Mesenchymal stem cell (in vitro differentiated cells and primary cell): ENCODE results near the gene TSPAN9.

Experiments used
- DNase-seq: peaks from one replicate; pipeline ENCODE4 v3.0.0-alpha.2; 2013
- H2AFZ ChIP-seq: one replicate; pipeline ENCODE4 v1.6.1; 2013; ENCODE audit warnings: low read depth, mild to moderate bottlenecking, control low read depth, inconsistent platforms, low read length, moderate library complexity
- H2AK5ac ChIP-seq: 2 replicates; pipeline ENCODE4 v1.6.1; 2013; ENCODE audit warnings: low read length, moderate library complexity, mild to moderate bottlenecking, inconsistent platforms; ENCODE audit not compliant: severe bottlenecking
- H2BK120ac ChIP-seq: one replicate; pipeline ENCODE4 v1.6.1; 2013; ENCODE audit warnings: low read depth, mild to moderate bottlenecking, inconsistent platforms, low read length, moderate library complexity
- H2BK12ac ChIP-seq, 2 experiments: one replicate each; pipeline ENCODE4 v1.6.1; 2013; ENCODE audit warnings: inconsistent platforms in 2 of 2, low read length in 2 of 2, mild to moderate bottlenecking in 2 of 2, moderate library complexity in 2 of 2, control low read depth in 1 of 2
- H2BK15ac ChIP-seq: one replicate; pipeline ENCODE4 v1.6.1; 2013; ENCODE audit warnings: mild to moderate bottlenecking, low read depth, inconsistent platforms; ENCODE audit not compliant: poor library complexity, severe bottlenecking
- H2BK5ac ChIP-seq: 2 replicates; pipeline ENCODE4 v1.6.1; 2013; ENCODE audit warnings: low read depth, mild to moderate bottlenecking, low read length, control low read depth, inconsistent platforms; ENCODE audit not compliant: poor library complexity, severe bottlenecking
- H3K14ac ChIP-seq, 2 experiments: one replicate each; pipeline ENCODE4 v1.6.1; 2013; ENCODE audit warnings: inconsistent platforms in 2 of 2, low read length in 2 of 2, control low read depth in 1 of 2, mild to moderate bottlenecking in 1 of 2, moderate library complexity in 1 of 2
- H3K18ac ChIP-seq, 2 experiments: one replicate each; pipeline ENCODE4 v1.6.1; 2013; ENCODE audit warnings: inconsistent platforms in 2 of 2, low read length in 2 of 2, control low read depth in 1 of 2, low read depth in 1 of 2, mild to moderate bottlenecking in 1 of 2
- H3K23ac ChIP-seq, 2 experiments: one replicate each; pipeline ENCODE4 v1.6.1; 2013; ENCODE audit warnings: inconsistent platforms in 2 of 2, low read length in 2 of 2, mild to moderate bottlenecking in 2 of 2, moderate library complexity in 2 of 2, control low read depth in 1 of 2
- H3K27ac ChIP-seq: 2 replicates; pipeline ENCODE4 v1.5.1; 2013; ENCODE audit warnings: mild to moderate bottlenecking, moderate library complexity, low read length, control low read depth, inconsistent platforms; ENCODE audit not compliant: poor library complexity, severe bottlenecking
- H3K27me3 ChIP-seq, 2 experiments: 2 replicates each; pipeline versions ENCODE4 v1.6.1 to v1.7.0; 2013; ENCODE audit warnings: low read length in 2 of 2, mild to moderate bottlenecking in 2 of 2, moderate library complexity in 2 of 2, control low read depth in 1 of 2, inconsistent platforms in 1 of 2; ENCODE audit not compliant: control insufficient read depth in 1 of 2, insufficient read depth in 1 of 2
- H3K36me3 ChIP-seq, 2 experiments: 2 replicates each; pipeline versions ENCODE4 v1.6.1 to v1.7.0; 2013; ENCODE audit warnings: low read length in 2 of 2, control low read depth in 1 of 2, inconsistent platforms in 1 of 2, low read depth in 1 of 2, mild to moderate bottlenecking in 1 of 2; ENCODE audit not compliant: insufficient read depth in 2 of 2, control insufficient read depth in 1 of 2
- H3K4ac ChIP-seq, 2 experiments: one replicate each; pipeline ENCODE4 v1.6.1; 2013; ENCODE audit warnings: inconsistent platforms in 2 of 2, low read length in 2 of 2, mild to moderate bottlenecking in 2 of 2, moderate library complexity in 2 of 2, control low read depth in 1 of 2, low read depth in 1 of 2
- H3K4me1 ChIP-seq: 2 replicates; pipeline ENCODE4 v1.6.1; 2013; ENCODE audit warnings: low read depth, low read length, control low read depth; ENCODE audit not compliant: control insufficient read depth, insufficient read depth
- H3K4me2 ChIP-seq: 2 replicates; pipeline ENCODE4 v1.6.1; 2013; ENCODE audit warnings: low read length, mild to moderate bottlenecking, inconsistent platforms; ENCODE audit not compliant: poor library complexity, severe bottlenecking
- H3K4me3 ChIP-seq, 2 experiments: 2 replicates each; pipeline versions ENCODE4 v1.5.1 to v1.7.0; 2013; ENCODE audit warnings: low read length in 2 of 2, mild to moderate bottlenecking in 2 of 2, control low read depth in 1 of 2, low read depth in 1 of 2; ENCODE audit not compliant: insufficient read depth in 1 of 2
- H3K79me1 ChIP-seq: replicated peaks from 2 replicates; pipeline ENCODE4 v1.6.1; 2013; ENCODE audit warnings: mild to moderate bottlenecking, control low read depth, low read length, inconsistent platforms; ENCODE audit not compliant: poor library complexity, severe bottlenecking
- H3K9ac ChIP-seq: 2 replicates; pipeline ENCODE4 v1.7.0; 2013; ENCODE audit warnings: mild to moderate bottlenecking, low read length, moderate library complexity
- H3K9me3 ChIP-seq: 2 replicates; pipeline ENCODE4 v1.7.0; 2013; ENCODE audit warnings: mild to moderate bottlenecking, low read length; ENCODE audit not compliant: control insufficient read depth
- H4K8ac ChIP-seq: one replicate; pipeline ENCODE4 v1.6.1; 2013; ENCODE audit warnings: inconsistent platforms, mild to moderate bottlenecking, low read length, moderate library complexity
- H4K91ac ChIP-seq: one replicate; pipeline ENCODE4 v1.6.1; 2013; ENCODE audit warnings: mild to moderate bottlenecking, low read length, inconsistent platforms
- WGBS: methylation state at CpG from one replicate; pipeline ENCODE4 v1.1.7; 2013; ENCODE audit warnings: mixed read lengths; 5-methylcytosine and 5-hydroxymethylcytosine counted together

Gene TSPAN9

DNA sequence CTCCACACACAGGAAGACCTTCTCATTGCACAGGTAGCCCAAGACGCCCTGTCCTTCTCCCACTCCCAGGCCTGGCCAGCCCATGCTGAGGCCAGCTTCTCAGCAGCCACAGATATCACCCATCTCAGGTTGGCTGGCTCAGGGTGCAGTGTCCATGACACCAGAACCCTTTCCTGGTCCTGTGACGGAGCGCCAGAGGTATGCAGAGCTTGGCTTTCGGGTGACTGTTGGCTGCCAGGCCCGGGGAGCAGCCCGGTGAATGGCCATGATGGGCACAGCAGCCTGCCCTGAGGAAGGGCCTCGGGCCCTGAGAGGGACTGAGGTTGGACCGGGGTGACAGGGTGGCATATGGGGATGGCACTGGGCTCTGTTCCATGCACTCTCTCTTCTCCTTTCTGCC lies 173.4 kb downstream of the TSPAN9 start:
- no peak overlapping the region for H2BK12ac ChIP-seq
- H2BK15ac ChIP-seq: no peak overlapping the region
- H3K4me2 ChIP-seq: no peak overlapping the region
- no peak overlapping the region for H4K8ac ChIP-seq
- H2AK5ac ChIP-seq: no peak overlapping the region
- no peak overlapping the region for H3K4me3 ChIP-seq
- H3K36me3 ChIP-seq: peaks cover 0 to 28% of the 10 kb centered on the region in 2 experiments
- H4K91ac ChIP-seq: no peak overlapping the region
- H3K4ac ChIP-seq: no peak overlapping the region
- H3K9me3 ChIP-seq: no peaks in the 10 kb centered on the region
- no peak overlapping the region for H2BK5ac ChIP-seq
- H2BK120ac ChIP-seq: no peak overlapping the region
- H3K27ac ChIP-seq: no peak overlapping the region
- H3K18ac ChIP-seq: no peak overlapping the region
- no peak for DNase-seq
- WGBS: 98% methylated on average over 6 of the region's 8 CpGs
- no peak overlapping the region for H3K14ac ChIP-seq
- peaks cover 12% of the 10 kb centered on the region for H3K4me1 ChIP-seq
- H3K27me3 ChIP-seq: peaks cover 0 to 15% of the 10 kb centered on the region in 2 experiments
- peaks cover 23% of the 10 kb centered on the region for H3K79me1 ChIP-seq
- H3K23ac ChIP-seq: no peak overlapping the region
- H3K9ac ChIP-seq: no peak overlapping the region
- no peak overlapping the region for H2AFZ ChIP-seq

DNA sequence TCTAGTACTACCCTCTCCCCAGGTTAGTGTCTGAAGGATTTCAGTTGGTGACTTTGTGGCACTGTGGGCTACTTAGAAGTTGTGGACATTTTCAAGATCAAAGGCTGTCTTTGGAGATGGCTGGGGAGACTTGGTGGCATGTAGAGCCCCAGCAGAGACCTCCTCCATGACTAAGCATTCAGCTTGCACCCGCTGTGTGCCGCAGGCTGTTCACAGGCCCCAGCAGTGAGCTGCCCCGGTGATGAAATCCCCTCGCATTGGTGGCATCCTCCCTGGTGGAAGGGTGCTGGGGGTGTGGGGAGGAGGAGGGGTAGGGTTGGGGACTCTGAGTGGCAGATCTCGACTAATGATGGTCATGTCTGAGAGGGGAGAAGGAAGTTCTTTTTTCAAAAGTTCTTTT lies 173.9 kb downstream of the TSPAN9 start:
- Histone ChIP-seq H2BK15ac (no peak overlapping the region), H3K9me3 (no peaks in the 10 kb centered on the region), H3K79me1 (peaks cover 25% of the 10 kb centered on the region), H2BK120ac (no peak overlapping the region), H2BK12ac (no peak overlapping the region), H3K4ac (no peak overlapping the region), H3K4me2 (no peak overlapping the region), H3K27ac (no peak overlapping the region), H3K23ac (no peak overlapping the region), H4K8ac (no peak overlapping the region), H3K18ac (no peak overlapping the region), H2AK5ac (no peak overlapping the region), H3K14ac (no peak overlapping the region), H3K36me3 (peaks cover 0 to 24% of the 10 kb centered on the region in 2 experiments), H2BK5ac (no peak overlapping the region), H3K4me1 (peaks cover 12% of the 10 kb centered on the region), H3K4me3 (no peak overlapping the region), H4K91ac (no peak overlapping the region), H2AFZ (no peak overlapping the region), H3K27me3 (peaks cover 0 to 15% of the 10 kb centered on the region in 2 experiments), H3K9ac (no peak overlapping the region)
- whole genome bisulfite sequencing: 92% methylated on average over 5 of the region's 5 CpGs
- DNase-seq: no peak

DNA sequence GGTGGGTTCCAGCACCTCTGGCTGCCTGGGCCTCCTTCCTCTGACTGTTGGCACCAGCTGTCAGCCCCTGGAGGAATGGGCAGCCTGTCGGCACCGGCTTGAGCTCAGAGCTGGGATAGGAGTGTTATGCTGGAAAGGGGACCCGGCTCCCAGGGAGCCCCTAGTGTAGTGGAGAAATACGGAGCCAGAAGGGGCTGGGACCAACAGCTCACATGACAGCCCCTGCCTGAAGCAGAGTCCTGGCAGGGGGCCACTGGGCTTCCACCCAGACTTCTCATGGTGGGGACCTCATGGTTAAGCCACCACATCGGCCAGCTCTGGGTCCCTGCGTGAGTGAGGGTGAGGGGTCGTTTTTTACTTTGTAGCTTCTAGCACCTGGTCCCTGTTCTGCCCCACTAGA lies 174.5 kb downstream of the TSPAN9 start:
- H3K4me1 ChIP-seq: peaks cover 12% of the 10 kb centered on the region
- H3K18ac ChIP-seq: no peak overlapping the region
- H4K8ac ChIP-seq: no peak overlapping the region
- H2BK12ac ChIP-seq: no peak overlapping the region
- no peak overlapping the region for H2AFZ ChIP-seq
- no peak overlapping the region for H2BK5ac ChIP-seq
- H3K79me1 ChIP-seq: peaks cover 29% of the 10 kb centered on the region
- peaks cover 0 to 15% of the 10 kb centered on the region in 2 experiments for H3K27me3 ChIP-seq
- H2BK120ac ChIP-seq: no peak overlapping the region
- no peak overlapping the region for H4K91ac ChIP-seq
- DNase-seq: no peak
- H2AK5ac ChIP-seq: no peak overlapping the region
- WGBS: 93% methylated on average over 7 of the region's 7 CpGs
- no peak overlapping the region for H3K14ac ChIP-seq
- no peak overlapping the region for H3K4me3 ChIP-seq
- H3K4ac ChIP-seq: no peak overlapping the region
- no peak overlapping the region for H3K9ac ChIP-seq
- no peaks in the 10 kb centered on the region for H3K9me3 ChIP-seq
- H3K4me2 ChIP-seq: no peak overlapping the region
- no peak overlapping the region for H2BK15ac ChIP-seq
- no peak overlapping the region for H3K27ac ChIP-seq
- no peak overlapping the region for H3K23ac ChIP-seq
- peaks cover 0 to 20% of the 10 kb centered on the region in 2 experiments for H3K36me3 ChIP-seq

DNA sequence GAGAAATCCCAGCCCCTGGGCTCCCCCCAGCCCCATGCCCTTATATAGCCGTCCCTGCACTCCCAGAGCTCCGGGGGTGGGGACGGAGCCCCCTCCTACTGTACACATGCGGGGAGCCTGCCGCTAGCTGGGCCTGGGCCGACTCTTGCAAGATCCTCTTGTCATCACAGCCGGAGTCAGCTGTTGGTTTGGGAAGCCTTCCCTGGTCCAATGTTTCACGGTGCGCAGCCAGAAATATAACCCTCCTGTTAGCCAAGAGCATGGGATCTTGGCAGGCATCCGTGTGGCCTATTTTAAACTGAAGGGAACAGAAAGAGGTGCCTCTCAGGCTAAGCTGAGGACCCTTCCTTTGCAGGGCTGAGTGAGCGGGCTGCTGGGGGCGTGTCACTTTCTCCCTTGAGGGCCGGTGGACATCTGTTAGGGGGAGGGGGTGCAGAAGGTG lies 175.3 kb downstream of the TSPAN9 start:
- no peak overlapping the region for H2BK12ac ChIP-seq
- WGBS: 84% methylated on average over 13 of the region's 13 CpGs

More for the DNA sequence above, 175.3 kb downstream of the TSPAN9 start:
- H3K4me2 ChIP-seq: no peak overlapping the region
- no peak overlapping the region for H2AFZ ChIP-seq
- no peak overlapping the region for H3K18ac ChIP-seq
- peaks cover 15% of the 10 kb centered on the region for H3K4me1 ChIP-seq
- no peak overlapping the region for H3K27ac ChIP-seq
- H3K9ac ChIP-seq: no peak overlapping the region
- no peak overlapping the region for H2BK120ac ChIP-seq
- no peak overlapping the region for H3K4ac ChIP-seq
- no peak overlapping the region for H2AK5ac ChIP-seq
- H4K8ac ChIP-seq: no peak overlapping the region
- peaks cover 31% of the 10 kb centered on the region for H3K79me1 ChIP-seq
- peaks cover 0 to 20% of the 10 kb centered on the region in 2 experiments for H3K36me3 ChIP-seq
- no peak overlapping the region for H4K91ac ChIP-seq
- H3K27me3 ChIP-seq: peaks cover 0 to 15% of the 10 kb centered on the region in 2 experiments
- H2BK5ac ChIP-seq: no peak overlapping the region
- no peak overlapping the region for H3K14ac ChIP-seq
- no peak overlapping the region for H2BK15ac ChIP-seq
- H3K23ac ChIP-seq: no peak overlapping the region
- no peak overlapping the region for H3K4me3 ChIP-seq
- DNase-seq: no peak
- no peaks in the 10 kb centered on the region for H3K9me3 ChIP-seq
